Upper lobe of right lung (tissue), 1 donor: ENCODE data around the gene CHST11. TPM values are rescaled to one million over a fixed set of nuclear protein-coding genes. Genes with fewer than 3 reads are reported as not detected.

ENCODE experiments used
- ATAC-seq: fragments of 200-7000 bp; cut with Tn5 transposase; one replicate; pipeline ENCODE4 v1.9.1; 2020; ENCODE audit warnings: mild to moderate bottlenecking, moderate library complexity
- DNase-seq: peaks from one replicate; pipeline ENCODE4 v3.0.0-alpha.2; 2020
- H3K27ac ChIP-seq: fragments of 200-600 bp; one replicate; pipeline ENCODE4 v1.8.0; 2022
- H3K27me3 ChIP-seq: fragments of 200-600 bp; one replicate; pipeline ENCODE4 v1.8.0; 2022; ENCODE audit warnings: mild to moderate bottlenecking
- H3K36me3 ChIP-seq: fragments of 200-600 bp; one replicate; pipeline ENCODE4 v1.8.0; 2022
- H3K4me1 ChIP-seq: fragments of 200-600 bp; one replicate; pipeline ENCODE4 v1.8.0; 2022
- H3K4me3 ChIP-seq: fragments of 200-600 bp; one replicate; pipeline ENCODE4 v1.8.0; 2022; ENCODE audit warnings: mild to moderate bottlenecking
- H3K9me3 ChIP-seq: fragments of 200-600 bp; one replicate; pipeline ENCODE4 v1.8.0; 2022
- CTCF ChIP-seq: fragments of 200-600 bp; IDR thresholded peaks from one replicate; pipeline ENCODE4 v1.8.0; 2022; ENCODE audit warnings: antibody characterized with exemption
- intact Hi-C: fragments of 100-400 bp; cut with DNase I; formaldehyde crosslinking; loops from one replicate; pipeline ENCODE4 v1.11.0; 2022
- total RNA-seq: library from RNA; stranded (reverse); fragmentation: NEBNext Ultra II Directional; extraction: Animal tissue kit (Norgen Biotek cat#: 25700); gene quantifications from one replicate; pipeline ENCODE4 v1.2.1, GENCODE V29; 2021
- donor health status: DM: no; HTN: yes; CAD: no; lungs with severe emphysema.

CHST11 gene
- total RNA-seq, 1 donor from 2014 or later = 56.6 TPM

- no peak for TF ChIP-seq CTCF
- Histone ChIP-seq H3K4me1 (peaks cover 6% of the 10 kb centered on the region), H3K4me3 (no peak overlapping the region), H3K9me3 (no peaks in the 10 kb centered on the region), H3K27me3 (no peaks in the 10 kb centered on the region), H3K27ac (no peak overlapping the region), H3K36me3 (no peaks in the 10 kb centered on the region)
- ATAC-seq = no peak
- DNase-seq = no peak
- intact Hi-C loops = no loop called here
These were observed 78.6 kb downstream of the CHST11 start for GRCh38 chr12:104535369-104535768.

GRCh38 chr12:104536841-104537240, 80.1 kb downstream of the CHST11 start:
- intact Hi-C loops = no loop called here
- DNase-seq (no peak), ATAC-seq (no peak)
- no peak for TF ChIP-seq CTCF
- Histone ChIP-seq H3K27me3 (no peaks in the 10 kb centered on the region), H3K36me3 (no peaks in the 10 kb centered on the region), H3K27ac (no peak overlapping the region), H3K4me1 (peaks cover 6% of the 10 kb centered on the region), H3K4me3 (no peak overlapping the region), H3K9me3 (no peaks in the 10 kb centered on the region)

- no peaks in the 10 kb centered on the region for H3K9me3 ChIP-seq
- no peaks in the 10 kb centered on the region for H3K36me3 ChIP-seq
- ATAC-seq (no peak), DNase-seq (no peak)
- no peak overlapping the region for H3K4me3 ChIP-seq
- no peak for TF ChIP-seq CTCF
- no peaks in the 10 kb centered on the region for H3K27me3 ChIP-seq
- no peak overlapping the region for H3K27ac ChIP-seq
- peaks cover 6% of the 10 kb centered on the region for H3K4me1 ChIP-seq
- intact Hi-C loops = no loop called here
These were observed 81.3 kb downstream of the CHST11 start for GRCh38 chr12:104538056-104538455.

GRCh38 chr12:104538891-104539462, 82.2 kb downstream of the CHST11 start:
- intact Hi-C loops = no loop called here
- no peak overlapping the region for H3K27ac ChIP-seq
- no peaks in the 10 kb centered on the region for H3K36me3 ChIP-seq
- H3K9me3 ChIP-seq = no peaks in the 10 kb centered on the region
- TF ChIP-seq CTCF = no peak
- ATAC-seq (no peak), DNase-seq (no peak)
- H3K4me3 ChIP-seq = no peak overlapping the region
- H3K4me1 ChIP-seq = peaks cover 6% of the 10 kb centered on the region
- H3K27me3 ChIP-seq = no peaks in the 10 kb centered on the region

DNA sequence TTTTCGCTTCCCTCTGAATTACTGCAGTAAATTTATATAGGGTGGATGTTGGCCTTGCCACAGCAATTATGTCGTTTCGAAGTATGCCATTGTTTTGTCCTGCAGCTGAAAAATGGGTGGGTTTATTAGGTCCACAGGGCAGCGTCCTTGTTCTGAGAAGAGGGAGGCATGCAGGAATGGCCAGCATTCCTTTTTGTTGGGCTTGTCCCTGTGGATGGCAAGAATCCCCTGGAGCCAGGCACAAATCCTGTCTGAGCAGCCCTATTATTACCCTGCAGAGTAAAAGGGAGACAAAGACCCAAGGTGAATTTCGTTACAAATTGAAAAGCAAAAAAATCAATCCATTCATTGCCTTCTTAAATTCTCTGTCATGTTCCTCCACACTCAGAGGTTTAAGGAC, 88.1 kb downstream of the CHST11 start:
- intact Hi-C loops = no loop called here
- ATAC-seq = no peak

More for the DNA sequence above, 88.1 kb downstream of the CHST11 start:
- no peak for TF ChIP-seq CTCF
- H3K4me1 ChIP-seq = peaks cover 15% of the 10 kb centered on the region
- H3K9me3 ChIP-seq = no peaks in the 10 kb centered on the region
- DNase-seq = no peak
- no peak overlapping the region for H3K4me3 ChIP-seq
- H3K36me3 ChIP-seq = no peaks in the 10 kb centered on the region
- no peaks in the 10 kb centered on the region for H3K27me3 ChIP-seq
- H3K27ac ChIP-seq = no peak overlapping the region
